ENCODE data around the gene CREB3L2.

DNA sequence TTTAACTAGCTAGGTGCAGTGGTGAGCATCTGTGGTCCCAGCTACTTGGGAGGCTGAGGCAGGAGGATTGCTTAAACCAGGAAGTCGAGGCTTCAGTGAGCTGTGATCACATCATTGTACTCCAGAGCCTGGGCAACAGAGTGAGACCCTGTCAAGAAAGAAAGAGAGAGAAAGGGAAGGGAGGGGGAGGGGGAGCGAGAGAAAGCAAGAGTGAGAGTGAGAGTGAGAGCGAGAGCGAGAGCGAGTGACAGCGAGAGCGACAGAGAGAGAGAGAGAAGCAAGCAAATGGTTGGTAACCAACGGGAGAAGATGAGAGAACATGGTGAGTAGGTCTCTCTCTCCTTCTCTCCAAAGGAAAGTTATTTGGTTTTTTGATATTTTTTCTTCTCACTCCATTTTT is 85.3 kb downstream of the CREB3L2 start:
- TF ChIP-seq, protein P1, sequence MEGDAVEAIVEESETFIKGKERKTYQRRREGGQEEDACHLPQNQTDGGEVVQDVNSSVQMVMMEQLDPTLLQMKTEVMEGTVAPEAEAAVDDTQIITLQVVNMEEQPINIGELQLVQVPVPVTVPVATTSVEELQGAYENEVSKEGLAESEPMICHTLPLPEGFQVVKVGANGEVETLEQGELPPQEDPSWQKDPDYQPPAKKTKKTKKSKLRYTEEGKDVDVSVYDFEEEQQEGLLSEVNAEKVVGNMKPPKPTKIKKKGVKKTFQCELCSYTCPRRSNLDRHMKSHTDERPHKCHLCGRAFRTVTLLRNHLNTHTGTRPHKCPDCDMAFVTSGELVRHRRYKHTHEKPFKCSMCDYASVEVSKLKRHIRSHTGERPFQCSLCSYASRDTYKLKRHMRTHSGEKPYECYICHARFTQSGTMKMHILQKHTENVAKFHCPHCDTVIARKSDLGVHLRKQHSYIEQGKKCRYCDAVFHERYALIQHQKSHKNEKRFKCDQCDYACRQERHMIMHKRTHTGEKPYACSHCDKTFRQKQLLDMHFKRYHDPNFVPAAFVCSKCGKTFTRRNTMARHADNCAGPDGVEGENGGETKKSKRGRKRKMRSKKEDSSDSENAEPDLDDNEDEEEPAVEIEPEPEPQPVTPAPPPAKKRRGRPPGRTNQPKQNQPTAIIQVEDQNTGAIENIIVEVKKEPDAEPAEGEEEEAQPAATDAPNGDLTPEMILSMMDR (IDR thresholded peaks at IDR 0.05), result no peak
- no peak for TF ChIP-seq POLR2AphosphoS5 (IDR thresholded peaks at IDR 0.05)
- no peak for TF ChIP-seq POLR2A (IDR thresholded peaks at IDR 0.05)
- TF ChIP-seq EP300 (IDR thresholded peaks at IDR 0.05), result no peak
